Inferior parietal cortex (tissue), 1 donor: ENCODE measurements around the gene RBM38.
"Not testable (repeated sequence)": the region's sequence is repeated elsewhere in the genome, so short reads cannot be mapped to it uniquely, and the experiment has no call there.

Experiments used
- DNase-seq: peaks from one replicate; pipeline ENCODE4 v3.0.0-alpha.2; 2016; ENCODE audit errors: extremely low spot score

The RBM38 gene

GRCh38 chr20:57390604-57391438 is at the start of gene RBM38:
RBM38 (plus strand) TSS chr20:57391396; CDS start chr20:57391582, 186 bp downstream.
- DNase-seq, result no peak

- DNase-seq, result no peak
Measured at GRCh38 chr20:57341663-57342062, 49.5 kb upstream of the RBM38 start.

GRCh38 chr20:57342829-57343228 is 48.4 kb upstream of the RBM38 start:
- DNase-seq, result no peak

- DNase-seq, result peak; percentile 96
Measured at GRCh38 chr20:57346477-57346876, 44.7 kb upstream of the RBM38 start.

GRCh38 chr20:57347393-57347792 is 43.8 kb upstream of the RBM38 start:
- DNase-seq, result no peak

- DNase-seq, result not testable (repeated sequence)
Measured at GRCh38 chr20:57348200-57348921, 42.8 kb upstream of the RBM38 start.

- DNase-seq, result not testable (repeated sequence)
Measured at GRCh38 chr20:57348922-57349574, 42.1 kb upstream of the RBM38 start.

GRCh38 chr20:57350081-57350710 is 41.0 kb upstream of the RBM38 start:
- no peak for DNase-seq

GRCh38 chr20:57350726-57351041 is 40.5 kb upstream of the RBM38 start:
- DNase-seq, result not testable (repeated sequence)

- DNase-seq, result peak; percentile 97
Measured at GRCh38 chr20:57351042-57351783, 40.0 kb upstream of the RBM38 start, which contains the start of gene RAE1. RAE1 (plus strand) TSS chr20:57351255; CDS start chr20:57354039, 2,784 bp downstream.

- no peak for DNase-seq
Measured at GRCh38 chr20:57352305-57352704, 38.9 kb upstream of the RBM38 start.

GRCh38 chr20:57353351-57353750 is 37.8 kb upstream of the RBM38 start:
- DNase-seq, result no peak

- DNase-seq, result no peak
Measured at GRCh38 chr20:57361517-57361916, 29.7 kb upstream of the RBM38 start.

GRCh38 chr20:57364451-57364850 is 26.7 kb upstream of the RBM38 start:
- DNase-seq, result no peak

GRCh38 chr20:57369596-57369995 is 21.6 kb upstream of the RBM38 start:
- no peak for DNase-seq

- no peak for DNase-seq
Measured at GRCh38 chr20:57370316-57370715, 20.9 kb upstream of the RBM38 start.

GRCh38 chr20:57371363-57371762 is 19.8 kb upstream of the RBM38 start:
- no peak for DNase-seq

GRCh38 chr20:57372157-57372556 is 19.0 kb upstream of the RBM38 start:
- no peak for DNase-seq

GRCh38 chr20:57372581-57373350 is 18.4 kb upstream of the RBM38 start:
- DNase-seq, result no peak

GRCh38 chr20:57374343-57374930 is 16.8 kb upstream of the RBM38 start:
- no peak for DNase-seq
